K562 (cell line): ENCODE measurements around the gene RNASE4. TPM values are rescaled to one million over a fixed set of nuclear protein-coding genes. Genes with fewer than 3 reads are reported as not detected.
A peak's percentile ranks its signal among the peaks of the same experiment; 100 is the strongest.

Source experiments
- ATAC-seq: fragments of 200-7000 bp; cut with Tn5 transposase; 3 replicates; pipeline ENCODE4 v1.9.1; 2020; ENCODE audit warnings: moderate library complexity
- BruUV-seq: library from RNA; stranded (reverse); fragments of 400-500 nt; replicated peaks from 2 replicates; lab custom pipeline; 2021; lab: Mats Ljungman, UMichigan
- CTCF ChIA-PET: fragments of 300-600 bp; formaldehyde crosslinking; extraction: SDS; loops from one replicate; lab custom pipeline; 2021; ENCODE audit warnings: low intra/inter-chr PET ratio; lab: Yijun Ruan, JAX
- POLR2A ChIA-PET: fragments of 300-600, 350-650 bp; sonication (Branson Sonifier 250); formaldehyde crosslinking; extraction: SDS; loops from one replicate; lab custom pipeline; 2021; ENCODE audit warnings: antibody characterized with exemption, inconsistent platforms; lab: Yijun Ruan, JAX
- DNase-seq, 4 experiments: peaks; one replicate each; pipeline versions ENCODE4 v3.0.0 to v3.0.0-alpha.2; 2011 to 2018; ENCODE audit warnings: low spot score in 3 of 4, mixed read lengths in 3 of 4; ENCODE audit errors: extremely low read depth in 1 of 4
- FAIRE-seq: peaks from 2 replicates; lab custom pipeline; 2011; peaks lifted over from hg19 to GRCh38; lab: Jason Lieb, UNC
- H2AFZ ChIP-seq: 2 replicates; pipeline ENCODE4 v1.6.0; 2011; ENCODE audit warnings: low read depth, low read length, control low read depth, inconsistent platforms
- H3K27ac ChIP-seq: fragments of 200-600 bp; 3 replicates; pipeline ENCODE4 v1.8.0; 2011; ENCODE audit warnings: low read depth, mild to moderate bottlenecking, control low read depth, inconsistent platforms, low read length, moderate library complexity, mixed read lengths; ENCODE audit errors: extremely low read depth
- H3K27me3 ChIP-seq, 2 experiments: fragments of 300-600 bp in 1 of 2; 2 replicates in 1 of 2; 3 replicates in 1 of 2; pipeline versions ENCODE4 v1.6.0 to v1.8.0; 2011; ENCODE audit warnings: inconsistent platforms in 2 of 2, low read length in 2 of 2, mild to moderate bottlenecking in 1 of 2, mixed read lengths in 1 of 2, moderate library complexity in 1 of 2; ENCODE audit not compliant: control insufficient read depth in 2 of 2, insufficient read depth in 2 of 2
- H3K36me3 ChIP-seq: fragments of 300-600 bp; 3 replicates; pipeline ENCODE4 v1.8.0; 2011; ENCODE audit warnings: mild to moderate bottlenecking, low read length, inconsistent platforms; ENCODE audit not compliant: control insufficient read depth, insufficient read depth
- H3K4me1 ChIP-seq, 2 experiments: fragments of 200-600 bp in 1 of 2; replicated peaks in 1 of 2; 2 replicates in 1 of 2; 3 replicates in 1 of 2; pipeline versions ENCODE4 v1.5.1 to v1.8.0; 2011; ENCODE audit warnings: inconsistent platforms in 2 of 2, low read length in 2 of 2, mild to moderate bottlenecking in 1 of 2, mixed read lengths in 1 of 2, moderate library complexity in 1 of 2; ENCODE audit not compliant: control insufficient read depth in 2 of 2, insufficient read depth in 2 of 2
- H3K4me2 ChIP-seq: 2 replicates; pipeline ENCODE4 v1.6.1; 2011; ENCODE audit warnings: low read length, control low read depth, inconsistent platforms, mixed read lengths; ENCODE audit not compliant: insufficient read depth
- H3K4me3 ChIP-seq: fragments of 200-600 bp; sonication (generic), shearing (Covaris generic); 2 replicates; pipeline ENCODE4 v1.5.1; 2016; ENCODE audit warnings: control low read depth, inconsistent platforms
- H3K79me2 ChIP-seq: fragments of 200-600 bp; 3 replicates; pipeline ENCODE4 v1.8.0; 2011; ENCODE audit warnings: low read length, inconsistent platforms; ENCODE audit not compliant: control insufficient read depth, insufficient read depth
- H3K9ac ChIP-seq, 2 experiments: 2 replicates each; pipeline versions ENCODE4 v1.6.0 to v1.6.1; 2011; ENCODE audit warnings: low read depth in 2 of 2, low read length in 2 of 2, control low read depth in 1 of 2, inconsistent platforms in 1 of 2, mild to moderate bottlenecking in 1 of 2, mixed read lengths in 1 of 2; ENCODE audit not compliant: insufficient read depth in 1 of 2
- H3K9me1 ChIP-seq: one replicate; pipeline ENCODE4 v1.6.0; 2011; ENCODE audit warnings: inconsistent platforms, mild to moderate bottlenecking, low read length, moderate library complexity; ENCODE audit not compliant: control insufficient read depth, insufficient read depth
- H3K9me3 ChIP-seq: replicated peaks from 2 replicates; pipeline ENCODE4 v1.5.1; 2011; ENCODE audit warnings: low read depth, low read length, inconsistent platforms; ENCODE audit not compliant: control insufficient read depth, insufficient read depth
- H4K20me1 ChIP-seq: replicated peaks from 2 replicates; pipeline ENCODE4 v1.6.1; 2011; ENCODE audit warnings: low read length, inconsistent platforms, mixed read lengths; ENCODE audit not compliant: control insufficient read depth, insufficient read depth
- CHD1 ChIP-seq: fragments of 200-600 bp; sonication (generic); IDR thresholded peaks from one replicate; pipeline ENCODE4 v1.6.1; 2012; ENCODE audit warnings: mild to moderate bottlenecking, moderate library complexity, low read length, inconsistent platforms
- HDAC2 ChIP-seq: fragments of 450-650 bp; IDR thresholded peaks from 2 replicates; pipeline ENCODE4 v1.6.1; 2016; ENCODE audit warnings: mild to moderate bottlenecking
- KAT8 ChIP-seq: fragments of 450-650 bp; IDR thresholded peaks from 2 replicates; pipeline ENCODE4 v1.6.1; 2016; ENCODE audit warnings: low read depth, mild to moderate bottlenecking
- SMC3 ChIP-seq: conservative IDR thresholded peaks from 2 replicates; pipeline ENCODE4 v1.6.1; 2011; ENCODE audit warnings: low read depth, low read length, improper control_type of control experiment; ENCODE audit not compliant: insufficient read depth
- SRSF9 ChIP-seq: fragments of 200-400 bp; formaldehyde crosslinking; IDR thresholded peaks from 2 replicates; pipeline ENCODE4 v1.6.1; 2017; ENCODE audit warnings: low read depth, low read length, borderline replicate concordance
- ZFPM2 ChIP-seq: fragments of 250-450 bp; sonication (Bioruptor Pico); IDR thresholded peaks from 2 replicates; pipeline ENCODE4 v1.5.1; 2022; ENCODE audit warnings: mild to moderate bottlenecking
- WGBS: fragments of 100-300 bp; shearing (Covaris generic); methylation state at CpG from one replicate; pipeline ENCODE4 v1.1.6; 2016; ENCODE audit warnings: low coverage, mixed read lengths; ENCODE audit not compliant: insufficient coverage; ENCODE audit errors: missing lambda C conversion rate; 5-methylcytosine and 5-hydroxymethylcytosine counted together
- in situ Hi-C: fragments of 300-500 bp; cut with MboI; formaldehyde crosslinking; loops from 4 replicates; pipeline ENCODE4 v1.15.0; 2018; ENCODE audit warnings: inconsistent platforms, mixed read lengths
- intact Hi-C: fragments of 100-400 bp; cut with micrococcal nuclease; formaldehyde crosslinking; loops from 2 replicates; pipeline ENCODE4 v1.14.2; 2022
- polyA plus RNA-seq, 8 experiments: library from polyadenylated mRNA; depleted of rRNA in 4 of 8; stranded (reverse) in 5 of 8; unstranded in 3 of 8; fragments of >200 nt; fragmentation: Nextera tagmentation in 2 of 8; fragmentation: Illumina TruSeq in 1 of 8; extraction: Ambion mirVana in 2 of 8; extraction: Trizol in 1 of 8; gene quantifications; 2 replicates each; pipeline versions ENCODE4 v1.2.1 to v1.2.3, GENCODE V29; 2011 to 2014; ENCODE audit warnings: inconsistent platforms in 1 of 8, missing spikeins in 1 of 8
- total RNA-seq, 7 experiments: library from RNA; depleted of rRNA in 6 of 7; stranded (reverse); fragments of >200 nt in 6 of 7; fragmentation: Illumina TruSeq in 2 of 7; extraction: Trizol in 2 of 7; gene quantifications; 2 replicates each; pipeline versions ENCODE4 v1.2.1 to v1.2.3, GENCODE V29; 2011 to 2021; ENCODE audit warnings: low replicate concordance in 1 of 7
- TF ChIP-seq, protein P1 (sequence below), 2 experiments: fragments of 150-350 bp in 1 of 2; IDR thresholded peaks; 2 replicates each; pipeline ENCODE4 v1.6.1; 2012 to 2016; ENCODE audit warnings: low read depth in 2 of 2, low read length in 2 of 2, mild to moderate bottlenecking in 1 of 2, moderate library complexity in 1 of 2
- TF ChIP-seq, protein P2 (sequence below): fragments of 450-650 bp; formaldehyde crosslinking; conservative IDR thresholded peaks from 2 replicates; pipeline ENCODE4 v1.4.0; 2022; ENCODE audit warnings: mild to moderate bottlenecking, missing genetic modification characterization
- TF ChIP-seq, protein P3 (sequence below), 2 experiments: fragments of 450-650 bp; IDR thresholded peaks; 2 replicates each; pipeline ENCODE4 v1.6.1; 2016
- TF ChIP-seq, protein P4 (sequence below): fragments of 450-650 bp; conservative IDR thresholded peaks from 2 replicates; pipeline ENCODE4 v1.6.1; 2016; ENCODE audit warnings: missing genetic modification characterization, low read depth, mild to moderate bottlenecking, missing compliant biosample characterization, moderate library complexity
- TF ChIP-seq, protein P5 (sequence below), 2 experiments: IDR thresholded peaks; 2 replicates each; pipeline ENCODE4 v1.6.1; 2011; ENCODE audit warnings: borderline replicate concordance in 1 of 2, control low read depth in 1 of 2, low read depth in 1 of 2, low read length in 1 of 2, mild to moderate bottlenecking in 1 of 2, mixed read lengths in 1 of 2, moderate library complexity in 1 of 2; ENCODE audit not compliant: insufficient read depth in 1 of 2, insufficient read length in 1 of 2, poor library complexity in 1 of 2, severe bottlenecking in 1 of 2; ENCODE audit errors: extremely low read depth in 1 of 2

RNASE4 gene
- total and polyA plus RNA-seq, 9 of the 15 experiments (the other 6 are each of a cell fraction or from before 2014, with no cell fraction given): 0.09 to 0.22 (median 0.13) TPM; not detected in 2

DNA sequence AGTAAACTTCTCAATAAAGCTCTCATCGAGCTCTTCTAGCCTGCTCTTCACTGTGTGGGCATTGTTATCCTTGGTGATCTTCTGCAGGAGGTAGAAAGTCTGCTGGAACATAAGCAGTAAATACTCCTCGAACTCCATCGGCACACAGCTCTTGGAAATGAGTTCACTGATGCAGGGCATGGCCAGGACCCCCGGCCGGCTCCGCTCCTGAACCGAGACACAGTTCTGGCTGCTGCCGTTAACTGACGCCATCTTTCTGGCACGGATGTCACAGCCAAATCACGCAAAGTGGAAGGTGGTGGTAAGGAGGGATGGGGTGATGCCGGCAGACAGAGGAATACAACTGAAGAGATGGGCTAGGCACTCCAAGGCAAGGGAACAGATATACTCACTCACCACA is 37.7 kb downstream of the RNASE4 start (continued):
- TF ChIP-seq, protein P1, sequence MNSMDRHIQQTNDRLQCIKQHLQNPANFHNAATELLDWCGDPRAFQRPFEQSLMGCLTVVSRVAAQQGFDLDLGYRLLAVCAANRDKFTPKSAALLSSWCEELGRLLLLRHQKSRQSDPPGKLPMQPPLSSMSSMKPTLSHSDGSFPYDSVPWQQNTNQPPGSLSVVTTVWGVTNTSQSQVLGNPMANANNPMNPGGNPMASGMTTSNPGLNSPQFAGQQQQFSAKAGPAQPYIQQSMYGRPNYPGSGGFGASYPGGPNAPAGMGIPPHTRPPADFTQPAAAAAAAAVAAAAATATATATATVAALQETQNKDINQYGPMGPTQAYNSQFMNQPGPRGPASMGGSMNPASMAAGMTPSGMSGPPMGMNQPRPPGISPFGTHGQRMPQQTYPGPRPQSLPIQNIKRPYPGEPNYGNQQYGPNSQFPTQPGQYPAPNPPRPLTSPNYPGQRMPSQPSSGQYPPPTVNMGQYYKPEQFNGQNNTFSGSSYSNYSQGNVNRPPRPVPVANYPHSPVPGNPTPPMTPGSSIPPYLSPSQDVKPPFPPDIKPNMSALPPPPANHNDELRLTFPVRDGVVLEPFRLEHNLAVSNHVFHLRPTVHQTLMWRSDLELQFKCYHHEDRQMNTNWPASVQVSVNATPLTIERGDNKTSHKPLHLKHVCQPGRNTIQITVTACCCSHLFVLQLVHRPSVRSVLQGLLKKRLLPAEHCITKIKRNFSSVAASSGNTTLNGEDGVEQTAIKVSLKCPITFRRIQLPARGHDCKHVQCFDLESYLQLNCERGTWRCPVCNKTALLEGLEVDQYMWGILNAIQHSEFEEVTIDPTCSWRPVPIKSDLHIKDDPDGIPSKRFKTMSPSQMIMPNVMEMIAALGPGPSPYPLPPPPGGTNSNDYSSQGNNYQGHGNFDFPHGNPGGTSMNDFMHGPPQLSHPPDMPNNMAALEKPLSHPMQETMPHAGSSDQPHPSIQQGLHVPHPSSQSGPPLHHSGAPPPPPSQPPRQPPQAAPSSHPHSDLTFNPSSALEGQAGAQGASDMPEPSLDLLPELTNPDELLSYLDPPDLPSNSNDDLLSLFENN (IDR thresholded peaks at IDR 0.05; ENCODE audit: low read depth in 2 of 2, low read length in 2 of 2): no peak
- no peak for TF ChIP-seq SMC3
- no peak for TF ChIP-seq ZFPM2 (CRISPR knock-in tag)
- TF ChIP-seq CHD1: no peak
- TF ChIP-seq, protein P2, sequence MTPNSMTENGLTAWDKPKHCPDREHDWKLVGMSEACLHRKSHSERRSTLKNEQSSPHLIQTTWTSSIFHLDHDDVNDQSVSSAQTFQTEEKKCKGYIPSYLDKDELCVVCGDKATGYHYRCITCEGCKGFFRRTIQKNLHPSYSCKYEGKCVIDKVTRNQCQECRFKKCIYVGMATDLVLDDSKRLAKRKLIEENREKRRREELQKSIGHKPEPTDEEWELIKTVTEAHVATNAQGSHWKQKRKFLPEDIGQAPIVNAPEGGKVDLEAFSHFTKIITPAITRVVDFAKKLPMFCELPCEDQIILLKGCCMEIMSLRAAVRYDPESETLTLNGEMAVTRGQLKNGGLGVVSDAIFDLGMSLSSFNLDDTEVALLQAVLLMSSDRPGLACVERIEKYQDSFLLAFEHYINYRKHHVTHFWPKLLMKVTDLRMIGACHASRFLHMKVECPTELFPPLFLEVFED (CRISPR knock-in tag): no peak

DNA sequence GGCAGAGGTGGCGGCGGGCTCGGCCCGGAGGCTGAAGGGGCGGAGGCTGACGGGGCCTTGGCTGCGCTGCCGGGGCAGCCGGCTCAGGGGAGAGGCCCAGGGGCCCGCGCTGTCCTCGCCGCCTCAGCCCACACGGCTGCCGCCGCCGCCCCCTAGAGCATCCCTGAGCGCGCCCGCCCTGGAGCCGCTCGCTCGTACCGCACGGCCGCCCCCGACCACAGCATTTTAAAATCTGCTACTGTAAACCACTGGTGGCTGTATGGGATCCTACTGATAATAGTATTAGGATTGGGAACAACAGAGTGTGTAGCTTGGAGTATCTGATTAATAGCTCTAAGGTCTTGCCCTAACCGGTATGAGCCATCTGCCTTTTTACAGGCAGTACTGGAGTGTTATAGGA is 39.1 kb downstream of the RNASE4 start:
- in situ Hi-C loops (loop anchor here (25.0 kb wide), 1 partner anchor 239 kb away; the partner anchor contains the start of gene RNASE2), intact Hi-C loops (no loop called here)
- H3K4me2 ChIP-seq: no peak overlapping the region
- no peak overlapping the region for H2AFZ ChIP-seq
- H3K9me3 ChIP-seq: no peaks in the 10 kb centered on the region
- H3K36me3 ChIP-seq: no peaks in the 10 kb centered on the region
- ChIA-PET POLR2A (no interaction called here), CTCF (no interaction called here)
- H3K79me2 ChIP-seq: no peaks in the 10 kb centered on the region
- 7% methylated on average over 10 of the region's 28 CpGs for WGBS
- no peak overlapping the region for H3K4me3 ChIP-seq
- no peak for FAIRE-seq
- no peak overlapping the region for H3K27ac ChIP-seq
- H3K9me1 ChIP-seq: no peaks in the 10 kb centered on the region
- ATAC-seq: peak; percentile 49; the same call in 1 of the 3 replicates
- DNase-seq: peak in 1 of 4 experiments; percentile 10
- H3K27me3 ChIP-seq: peaks cover 22 to 37% of the 10 kb centered on the region in 2 experiments; a peak in 4 of 5 replicates
- BruUV-seq: no TSS peak
- H3K4me1 ChIP-seq: peaks cover 0 to 6% of the 10 kb centered on the region in 2 experiments; a peak in 2 of 5 replicates
- H3K9ac ChIP-seq: no peak overlapping the region
- no peaks in the 10 kb centered on the region for H4K20me1 ChIP-seq
- no peak for TF ChIP-seq HDAC2
- TF ChIP-seq, protein P3, sequence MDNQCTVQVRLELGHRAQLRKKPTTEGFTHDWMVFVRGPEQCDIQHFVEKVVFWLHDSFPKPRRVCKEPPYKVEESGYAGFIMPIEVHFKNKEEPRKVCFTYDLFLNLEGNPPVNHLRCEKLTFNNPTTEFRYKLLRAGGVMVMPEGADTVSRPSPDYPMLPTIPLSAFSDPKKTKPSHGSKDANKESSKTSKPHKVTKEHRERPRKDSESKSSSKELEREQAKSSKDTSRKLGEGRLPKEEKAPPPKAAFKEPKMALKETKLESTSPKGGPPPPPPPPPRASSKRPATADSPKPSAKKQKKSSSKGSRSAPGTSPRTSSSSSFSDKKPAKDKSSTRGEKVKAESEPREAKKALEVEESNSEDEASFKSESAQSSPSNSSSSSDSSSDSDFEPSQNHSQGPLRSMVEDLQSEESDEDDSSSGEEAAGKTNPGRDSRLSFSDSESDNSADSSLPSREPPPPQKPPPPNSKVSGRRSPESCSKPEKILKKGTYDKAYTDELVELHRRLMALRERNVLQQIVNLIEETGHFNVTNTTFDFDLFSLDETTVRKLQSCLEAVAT (IDR thresholded peaks at IDR 0.05): no peak
- no peak for TF ChIP-seq KAT8
- TF ChIP-seq SRSF9: no peak
- TF ChIP-seq, protein P4, sequence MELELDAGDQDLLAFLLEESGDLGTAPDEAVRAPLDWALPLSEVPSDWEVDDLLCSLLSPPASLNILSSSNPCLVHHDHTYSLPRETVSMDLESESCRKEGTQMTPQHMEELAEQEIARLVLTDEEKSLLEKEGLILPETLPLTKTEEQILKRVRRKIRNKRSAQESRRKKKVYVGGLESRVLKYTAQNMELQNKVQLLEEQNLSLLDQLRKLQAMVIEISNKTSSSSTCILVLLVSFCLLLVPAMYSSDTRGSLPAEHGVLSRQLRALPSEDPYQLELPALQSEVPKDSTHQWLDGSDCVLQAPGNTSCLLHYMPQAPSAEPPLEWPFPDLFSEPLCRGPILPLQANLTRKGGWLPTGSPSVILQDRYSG (tag): no peak
- TF ChIP-seq, protein P5, sequence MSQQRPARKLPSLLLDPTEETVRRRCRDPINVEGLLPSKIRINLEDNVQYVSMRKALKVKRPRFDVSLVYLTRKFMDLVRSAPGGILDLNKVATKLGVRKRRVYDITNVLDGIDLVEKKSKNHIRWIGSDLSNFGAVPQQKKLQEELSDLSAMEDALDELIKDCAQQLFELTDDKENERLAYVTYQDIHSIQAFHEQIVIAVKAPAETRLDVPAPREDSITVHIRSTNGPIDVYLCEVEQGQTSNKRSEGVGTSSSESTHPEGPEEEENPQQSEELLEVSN (IDR thresholded peaks at IDR 0.05; ENCODE audit: borderline replicate concordance in 1 of 2, extremely low read depth in 1 of 2, insufficient read depth in 1 of 2, insufficient read length in 1 of 2, low read depth in 1 of 2, low read length in 1 of 2, poor library complexity in 1 of 2, severe bottlenecking in 1 of 2): peak in 1 of 2 experiments; percentile 16
